GM18858 (cell line): ENCODE results near the gene CYFIP2.

ENCODE experiments used
- ATAC-seq: cut with Tn5 transposase; IDR thresholded peaks from one replicate; pipeline ENCODE4 v1.9.1; 2021; ENCODE audit not compliant: unreplicated experiment

Gene CYFIP2

DNA sequence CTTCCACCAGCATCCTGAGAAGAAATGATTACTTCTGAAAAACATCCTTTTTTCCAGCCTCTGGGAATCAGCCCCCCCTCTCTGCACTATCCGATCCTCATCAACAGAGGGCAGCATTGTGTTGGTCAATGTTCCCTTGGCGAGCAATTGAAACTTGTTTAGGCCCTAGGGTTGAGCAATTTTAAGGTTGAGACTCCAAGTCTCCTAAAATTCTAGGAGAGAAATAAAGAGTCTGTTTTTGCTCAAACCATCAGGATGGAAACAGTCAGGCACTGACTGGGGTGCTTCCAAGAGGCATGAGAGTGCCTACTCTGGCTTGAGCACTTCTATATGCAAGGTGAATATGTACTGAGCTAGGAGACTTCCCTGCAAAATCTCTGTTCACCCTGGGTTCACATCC, 12.4 kb upstream of the CYFIP2 start:
- peak; percentile 30 for ATAC-seq

DNA sequence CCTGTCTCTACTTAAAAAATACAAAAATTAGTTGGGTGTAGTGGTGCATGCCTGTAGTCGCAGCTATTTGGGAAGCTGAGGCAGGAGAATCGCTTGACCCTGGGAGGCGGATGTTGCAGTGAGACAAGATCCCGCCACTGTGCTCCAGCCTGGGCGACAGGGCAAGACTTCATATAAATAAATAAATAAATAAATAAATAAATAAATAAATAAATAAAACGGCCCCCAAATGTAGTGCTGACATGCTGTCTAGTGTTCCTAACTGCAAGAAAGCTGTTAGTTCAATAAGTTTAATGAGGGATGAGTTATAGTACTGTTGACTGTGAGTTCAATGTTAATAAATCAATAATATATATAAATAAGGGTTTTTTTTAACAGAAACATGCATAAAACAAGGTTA, 7.5 kb upstream of the CYFIP2 start:
- ATAC-seq, result no peak

DNA sequence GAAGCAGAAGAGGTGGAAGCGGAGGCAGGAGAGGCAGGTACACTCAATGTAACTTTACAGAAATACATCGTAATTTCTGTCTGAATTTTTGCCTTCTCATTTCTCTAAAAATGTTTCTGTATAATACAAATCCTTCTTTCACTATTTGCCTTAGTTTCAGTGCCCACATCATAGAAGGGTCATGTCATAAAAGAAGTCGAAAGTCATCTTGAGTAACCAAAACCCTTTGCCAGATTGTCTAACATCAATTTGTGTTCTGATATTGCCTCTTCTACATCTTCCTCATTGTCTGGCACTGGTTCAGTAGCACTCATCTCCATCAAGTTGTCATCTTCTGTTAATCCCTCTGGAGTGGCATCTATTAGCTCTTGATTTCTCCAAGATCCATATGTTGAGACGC, 6.2 kb upstream of the CYFIP2 start:
- ATAC-seq, result no peak

DNA sequence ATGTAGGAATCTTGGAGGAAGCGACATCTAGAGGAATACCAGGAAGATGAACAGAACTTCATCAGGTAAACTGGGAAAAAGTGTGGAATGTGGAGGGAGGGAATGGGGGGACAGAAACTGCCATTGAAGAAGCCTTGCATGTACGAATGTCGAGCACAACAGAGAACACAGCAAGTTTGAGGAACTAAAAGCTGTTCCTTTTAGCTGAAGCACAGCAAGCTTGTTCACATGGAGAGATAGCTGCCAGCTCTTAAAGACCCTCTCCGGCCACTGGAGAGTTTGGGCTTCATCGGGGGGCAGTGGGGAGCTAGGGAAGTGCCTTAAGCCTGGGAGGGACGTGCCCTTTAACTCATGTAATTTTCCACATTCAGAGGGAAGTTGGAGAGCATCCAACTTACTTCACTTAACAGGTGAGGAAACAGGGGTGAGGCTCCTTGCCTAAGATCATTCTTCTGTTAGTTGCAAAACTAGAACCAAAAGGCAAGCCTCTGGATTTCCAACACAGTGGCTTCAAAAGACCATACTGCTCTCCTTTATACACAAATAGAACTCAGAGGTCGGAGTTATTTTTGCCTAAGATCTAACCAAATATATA, 2.3 kb upstream of the CYFIP2 start:
- no peak for ATAC-seq

DNA sequence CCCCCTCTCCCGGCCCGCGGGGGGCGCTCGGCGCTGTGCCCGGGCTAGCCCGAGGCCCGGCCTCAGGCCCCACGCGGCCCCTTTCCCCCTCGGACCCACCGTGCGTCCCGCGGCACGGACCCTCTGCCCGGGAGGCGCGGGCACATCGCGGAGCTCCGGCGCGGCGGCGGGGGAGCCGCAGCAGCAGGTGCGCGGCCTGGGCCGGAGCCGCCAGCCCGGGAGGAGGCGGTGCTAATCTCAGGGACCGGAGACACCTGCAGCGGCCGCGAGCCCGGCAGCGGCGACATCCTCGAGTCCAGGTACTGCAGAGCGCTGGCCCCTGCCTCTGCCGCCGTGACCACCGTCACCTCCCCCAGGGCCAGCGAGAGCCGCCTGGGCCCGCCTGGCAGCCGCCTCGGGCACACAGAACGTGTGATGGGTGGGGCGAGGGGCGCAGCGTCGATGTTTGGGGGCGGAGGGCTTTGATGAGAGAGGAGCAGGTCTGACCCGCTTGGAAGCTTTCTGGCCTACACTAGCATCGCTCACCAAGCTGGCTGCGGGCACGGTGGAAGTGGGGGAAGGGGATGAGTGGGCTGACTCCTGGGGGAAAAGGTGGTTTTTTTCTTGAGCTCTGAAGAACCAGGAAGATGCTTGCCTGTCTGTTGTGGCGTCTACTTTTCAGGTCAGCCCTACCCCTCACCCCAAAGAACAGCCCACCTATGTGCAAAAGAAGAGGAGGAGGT, 524 bp downstream of the CYFIP2 start:
- peak; percentile 41 for ATAC-seq

DNA sequence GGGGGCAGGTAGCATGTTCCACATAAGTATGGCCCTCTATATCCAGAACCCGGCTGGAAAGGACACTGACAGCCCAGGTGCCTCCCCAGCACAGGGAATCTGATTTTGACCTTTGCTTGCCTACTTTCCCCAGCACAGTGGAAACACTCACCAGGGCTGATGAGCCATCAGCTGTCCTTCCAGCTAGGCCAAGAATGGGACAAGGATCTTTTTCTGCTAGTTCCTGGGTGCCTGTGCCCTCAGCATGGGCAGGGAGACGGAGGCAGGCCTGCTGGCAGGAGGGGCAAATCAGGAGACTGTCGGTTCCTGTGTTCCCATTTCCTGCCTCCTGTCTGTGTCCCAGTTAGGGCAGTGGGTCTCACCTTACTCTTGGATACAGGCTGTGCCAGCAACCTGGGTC, 1.1 kb downstream of the CYFIP2 start:
- no peak for ATAC-seq

DNA sequence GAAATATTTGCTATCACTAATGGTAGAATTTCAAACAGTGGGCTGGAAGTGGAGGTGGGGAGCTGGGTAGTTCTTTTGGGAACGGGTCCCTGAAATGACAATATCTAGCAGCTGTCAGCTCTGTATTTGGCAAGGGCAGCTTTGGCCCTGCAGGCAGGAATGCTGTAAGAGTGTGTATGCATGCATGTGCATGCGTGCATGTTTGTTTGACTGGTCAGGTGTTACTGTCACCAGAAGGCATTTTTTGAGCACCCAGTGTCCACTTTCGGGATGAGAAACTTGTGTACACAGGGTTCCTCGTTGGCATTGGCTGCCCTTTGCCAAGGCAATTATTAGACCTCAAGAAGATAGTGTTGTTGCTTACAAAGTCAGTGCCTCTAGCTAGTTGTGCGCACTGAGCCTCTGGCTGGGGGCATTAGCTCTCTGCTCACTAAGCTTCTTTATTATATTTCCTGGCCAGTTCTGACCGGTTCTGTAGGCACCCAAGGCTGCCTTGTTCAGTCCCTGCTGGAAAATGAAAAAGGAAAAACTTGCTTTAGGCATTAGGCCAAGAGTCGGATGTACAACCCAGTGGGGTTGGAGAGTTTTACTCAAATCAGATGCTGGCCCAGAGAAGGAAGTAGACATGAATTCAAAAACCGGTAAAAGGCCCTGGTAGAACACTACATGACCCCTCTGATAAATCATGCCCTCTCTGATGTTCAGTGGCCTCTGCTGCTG, 2.0 kb downstream of the CYFIP2 start:
- ATAC-seq, result no peak

DNA sequence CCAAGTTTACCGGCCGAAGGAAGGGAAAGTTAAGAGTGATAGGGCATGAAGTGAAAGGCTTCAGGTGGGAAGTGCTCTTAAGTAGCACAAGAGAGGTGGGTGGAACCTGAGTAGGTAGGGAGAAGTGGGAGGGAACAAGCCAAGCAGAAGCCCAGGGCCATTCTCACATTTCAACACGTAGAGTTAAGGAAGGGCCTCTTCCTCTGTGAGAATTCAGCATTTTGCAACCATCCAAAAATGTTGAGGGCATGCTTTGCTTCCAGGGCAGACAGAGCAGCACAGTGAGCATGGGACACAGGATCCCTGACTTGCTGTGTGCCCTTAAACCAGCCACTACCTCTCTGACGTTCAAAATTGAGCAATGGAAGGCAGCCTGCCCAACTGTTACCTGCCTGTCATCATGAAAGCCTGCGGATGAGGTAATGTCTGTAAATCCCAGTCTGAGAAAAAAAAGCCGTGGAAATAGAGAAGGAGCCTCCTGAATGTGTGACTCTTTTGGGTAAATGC, 3.3 kb downstream of the CYFIP2 start:
- no peak for ATAC-seq

DNA sequence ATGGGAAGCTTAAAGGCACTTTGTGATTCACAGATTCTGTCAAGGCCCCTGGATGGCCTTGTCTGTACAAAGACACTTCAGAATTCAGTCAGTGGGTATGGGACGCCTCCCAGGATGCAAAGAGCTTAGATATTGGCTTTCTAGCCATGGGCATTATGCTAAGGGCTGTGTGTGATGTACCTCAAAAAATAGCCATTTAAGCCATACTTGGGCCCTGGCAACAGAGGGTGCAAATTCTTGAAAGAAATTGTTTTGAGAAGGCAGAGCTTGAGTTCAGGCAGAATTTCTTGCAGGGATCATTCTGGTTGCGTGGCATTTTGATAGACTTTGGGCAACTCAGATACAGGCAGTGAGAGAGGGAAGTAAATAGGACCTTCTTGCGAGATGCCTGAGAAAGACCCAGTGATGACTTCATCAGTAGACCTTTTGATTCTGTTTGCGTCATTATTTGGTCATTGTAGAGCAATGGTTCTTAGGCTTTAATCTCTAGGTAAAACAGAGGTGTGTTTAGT, 3.9 kb downstream of the CYFIP2 start:
- ATAC-seq, result no peak

DNA sequence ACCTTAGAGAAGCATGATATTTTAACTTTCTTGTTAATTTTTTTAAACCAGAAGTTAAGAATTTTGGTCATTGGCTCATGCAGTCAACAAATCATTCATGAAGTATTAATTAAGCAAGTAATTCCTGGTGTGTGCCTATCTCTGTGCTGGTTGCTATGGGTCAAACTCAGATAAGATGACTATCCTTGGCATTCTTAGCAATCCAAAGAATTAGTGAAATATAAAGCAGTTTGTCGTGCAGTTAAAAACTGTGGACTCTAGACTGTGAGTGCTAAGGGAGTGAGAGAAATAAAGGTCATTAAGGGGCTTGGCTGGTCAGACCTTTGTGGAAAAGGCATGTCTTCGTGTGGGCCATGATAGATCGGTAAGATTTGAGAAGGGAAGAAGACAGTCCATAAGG, 4.8 kb downstream of the CYFIP2 start:
- no peak for ATAC-seq

DNA sequence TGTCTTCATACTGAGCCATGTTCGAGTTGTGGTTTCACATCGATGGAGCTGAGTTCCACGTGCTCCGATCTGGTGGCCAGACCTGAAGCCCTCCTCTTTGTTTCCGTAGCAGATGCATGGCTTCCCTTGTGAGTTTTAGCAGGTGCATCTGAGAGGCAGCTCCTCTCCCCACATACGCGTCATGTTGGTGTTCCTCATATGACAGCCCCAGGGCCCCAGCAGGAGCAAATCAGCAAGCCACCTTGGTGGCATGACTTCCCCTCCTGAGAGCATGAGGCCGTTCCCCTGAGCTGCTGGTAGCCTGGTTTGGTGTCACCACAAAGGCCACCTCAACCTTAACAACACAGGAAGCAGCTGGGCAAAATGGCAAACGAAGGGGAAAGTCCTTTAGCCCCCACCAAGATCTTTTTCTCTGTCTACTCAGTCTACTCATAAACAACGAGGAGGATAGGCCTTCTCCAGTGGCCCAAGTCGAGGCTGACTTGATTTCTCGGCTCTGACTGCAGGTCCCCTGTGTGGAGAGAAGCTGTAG, 5.9 kb downstream of the CYFIP2 start:
- peak; percentile 81 for ATAC-seq

DNA sequence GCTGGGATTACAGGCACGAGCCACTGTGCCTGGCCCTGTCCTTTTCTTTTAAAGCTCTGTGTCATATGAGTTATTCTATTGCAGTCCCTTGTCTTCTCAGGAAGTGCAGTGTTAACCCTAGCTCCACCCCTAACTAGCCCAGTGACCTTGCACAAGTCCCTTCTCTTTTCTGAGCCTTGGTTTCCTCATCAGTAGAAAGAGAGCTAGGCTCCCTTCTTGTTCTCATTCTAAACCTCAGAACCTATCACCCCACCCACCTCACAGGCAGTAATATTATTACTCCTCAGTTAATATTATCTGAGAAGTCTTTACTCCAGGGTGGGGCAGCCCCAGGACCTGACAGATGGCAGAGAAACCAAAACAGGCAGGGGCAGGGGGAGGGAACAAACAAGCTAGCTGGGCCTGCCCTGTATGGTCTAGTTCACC, 7.2 kb downstream of the CYFIP2 start:
- peak; percentile 35 for ATAC-seq

DNA sequence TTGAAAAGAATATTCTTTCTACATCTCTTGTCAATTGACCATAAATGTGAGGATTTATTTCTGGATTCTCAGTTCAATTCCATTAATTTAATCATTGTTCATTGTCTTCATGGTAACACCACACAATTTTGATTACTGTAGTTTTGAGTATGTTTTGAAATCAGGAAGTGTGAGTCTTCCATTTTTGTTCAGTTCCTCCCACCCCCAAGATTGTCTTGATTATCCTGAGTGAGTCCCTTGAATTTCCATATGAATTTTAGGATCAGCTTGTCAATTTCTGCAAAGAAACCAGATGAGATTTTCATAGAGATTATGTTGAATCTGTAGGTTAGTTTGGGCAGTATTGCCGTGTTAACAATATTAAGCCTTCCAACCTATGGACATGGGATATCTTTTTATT, 9.5 kb downstream of the CYFIP2 start:
- ATAC-seq, result no peak

DNA sequence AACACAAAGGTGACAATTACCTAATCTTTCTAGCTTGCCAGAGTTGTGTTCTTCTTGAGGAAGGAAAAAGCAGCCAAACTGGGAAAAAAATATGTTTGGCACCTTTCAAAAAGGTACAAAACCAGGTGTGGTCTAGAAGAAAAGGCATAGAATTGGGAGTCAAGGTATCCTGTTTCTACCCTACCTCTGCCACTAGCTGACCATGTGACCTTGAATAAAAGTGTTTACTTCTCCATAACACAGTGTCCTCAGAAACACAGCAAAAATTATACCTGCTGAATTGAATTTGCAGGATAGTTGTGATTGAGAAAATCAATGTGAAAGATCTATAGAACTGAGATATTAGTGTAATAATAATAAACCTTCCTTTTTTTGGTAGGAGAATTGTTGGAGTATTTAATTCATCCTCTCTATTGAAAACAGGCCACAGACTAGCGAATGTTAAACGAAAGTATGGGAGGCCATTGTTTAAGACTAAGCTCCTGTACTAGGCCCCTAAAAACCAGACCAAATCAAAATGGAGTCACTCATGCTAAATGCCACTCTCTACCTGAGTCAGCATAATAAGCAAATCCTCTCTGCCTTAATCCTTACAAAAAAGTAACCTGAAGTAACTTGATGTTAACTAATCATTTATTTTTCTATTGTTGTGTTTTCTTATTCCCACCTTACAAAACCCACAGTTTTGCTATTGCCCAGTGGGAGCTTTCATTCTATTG, 12.6 kb downstream of the CYFIP2 start:
- no peak for ATAC-seq

DNA sequence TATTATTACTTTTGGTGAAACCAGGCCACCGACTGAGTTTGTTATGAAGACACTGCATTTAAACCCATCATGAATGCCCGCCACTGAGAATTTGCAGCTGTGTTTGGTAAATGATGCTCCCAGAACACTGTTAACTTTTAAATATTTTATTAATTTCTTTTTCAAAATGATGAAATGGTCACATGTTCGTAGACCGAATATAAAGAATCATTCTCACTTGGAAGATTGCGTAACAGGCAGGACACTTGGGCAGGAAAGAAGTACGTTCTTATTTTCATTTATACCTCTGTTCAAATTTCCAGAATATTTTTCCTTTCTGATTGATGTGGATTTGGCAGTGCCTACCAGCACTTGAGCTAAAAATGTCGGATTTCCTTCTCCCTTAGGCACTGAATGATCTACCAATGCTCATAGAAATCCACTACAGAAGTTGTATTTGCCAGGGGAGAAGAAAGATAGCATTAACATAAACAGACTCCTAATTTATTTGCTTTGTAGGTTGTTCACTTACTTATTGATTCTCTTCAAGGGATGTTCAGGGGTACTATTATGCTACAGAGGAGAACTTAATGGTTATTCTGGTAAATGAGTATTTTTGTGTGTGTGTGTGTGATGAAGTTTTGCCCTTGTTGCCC, 13.8 kb downstream of the CYFIP2 start:
- ATAC-seq, result no peak

DNA sequence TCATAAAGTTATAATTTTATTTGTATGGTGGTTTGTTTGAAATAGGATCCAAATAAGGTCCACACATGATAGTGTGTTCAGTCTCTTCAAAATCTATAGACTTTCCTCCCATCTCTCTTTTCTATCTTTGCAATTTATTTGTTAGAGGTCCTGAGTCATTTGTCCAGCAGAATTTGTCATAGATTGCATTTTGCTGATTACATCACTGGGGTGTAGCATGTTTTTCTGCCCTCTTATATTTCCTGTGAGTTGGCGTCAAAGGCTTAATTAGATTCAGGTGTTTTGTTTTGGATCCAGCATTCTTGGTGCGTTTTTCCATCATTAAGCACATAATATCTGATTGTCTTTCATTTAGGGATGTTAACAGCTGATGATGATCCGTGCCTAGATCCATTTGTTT, 15.0 kb downstream of the CYFIP2 start:
- ATAC-seq, result no peak

DNA sequence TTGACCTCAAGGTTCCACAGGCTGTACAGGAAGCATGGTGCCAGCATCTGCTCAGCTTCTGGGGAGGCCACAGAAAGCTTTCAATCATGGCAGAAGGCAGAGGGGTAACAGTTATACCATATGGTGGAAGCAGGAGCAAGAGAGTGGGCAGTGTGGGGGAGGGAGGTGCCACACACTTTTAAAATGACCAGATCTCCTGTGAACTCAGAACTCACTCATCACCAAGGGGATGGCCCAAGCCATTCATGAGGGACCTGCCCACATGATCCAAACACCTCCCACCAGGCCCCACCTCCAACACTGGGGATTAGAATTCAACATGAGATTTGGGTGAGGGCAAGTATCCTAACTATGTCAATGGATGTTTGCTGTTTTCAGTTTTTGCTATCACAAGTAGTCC, 16.2 kb downstream of the CYFIP2 start:
- no peak for ATAC-seq

DNA sequence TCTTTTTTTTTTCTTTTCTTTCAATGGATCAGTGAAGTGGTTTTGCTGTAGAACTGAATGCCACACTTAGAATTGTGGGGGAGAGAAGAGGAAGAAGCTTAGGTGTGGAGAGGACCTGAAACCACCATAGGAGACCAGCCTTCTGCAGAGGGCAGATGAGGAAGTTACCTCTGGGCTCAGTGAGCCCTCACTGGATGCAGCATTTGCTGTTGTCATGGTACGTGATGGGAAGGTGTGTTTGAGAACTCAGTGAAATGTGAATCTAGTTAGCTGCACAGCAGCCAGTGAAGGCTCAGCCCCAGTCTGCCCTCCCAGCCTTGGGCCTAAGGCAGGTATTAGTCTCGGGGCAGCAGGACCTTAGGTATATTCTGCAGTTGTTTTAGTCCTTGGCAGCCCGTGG, 17.5 kb downstream of the CYFIP2 start:
- peak; percentile 100 for ATAC-seq

DNA sequence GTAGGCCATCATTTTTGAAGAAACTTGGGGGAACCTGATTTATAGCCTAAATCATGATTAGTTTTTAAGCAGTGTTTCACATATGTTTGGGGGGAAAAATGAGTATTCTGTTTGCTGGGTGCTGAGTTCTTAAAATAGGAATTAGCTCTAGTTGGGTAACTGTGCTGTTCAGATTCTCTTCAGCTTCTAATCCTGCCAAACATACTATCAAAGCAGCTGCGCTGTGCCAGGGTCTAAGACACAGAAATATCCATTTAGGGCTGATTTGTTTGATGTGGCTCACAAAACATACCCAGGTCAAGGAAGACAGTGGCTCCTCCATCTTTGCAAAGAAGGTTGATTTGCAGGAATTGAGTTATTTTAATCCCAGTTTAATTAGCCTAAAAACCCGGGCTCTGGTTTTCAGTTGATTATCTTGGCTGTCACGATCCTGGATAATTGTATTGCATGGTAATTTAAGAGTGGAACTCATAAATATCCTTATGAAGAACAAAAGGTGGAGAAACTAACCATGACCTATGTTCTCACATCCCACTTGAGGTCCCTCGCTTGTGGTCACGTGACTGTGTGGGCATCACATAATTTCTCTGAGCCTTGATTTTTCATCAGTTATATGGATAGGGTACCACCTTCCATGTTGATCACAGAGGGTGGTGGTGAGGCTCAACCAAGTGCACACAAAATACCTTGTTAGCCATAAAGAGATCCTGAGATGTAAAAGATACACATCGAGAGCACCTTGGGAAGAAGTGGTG, 18.7 kb downstream of the CYFIP2 start:
- ATAC-seq, result no peak
